D721Med (cell line): ENCODE results near the gene TMEM255A.

ENCODE experiments used
- DNase-seq: peaks from one replicate; pipeline ENCODE4 v3.0.0; 2011; ENCODE audit warnings: low spot score; ENCODE audit not compliant: insufficient read length
- FAIRE-seq: peaks from 2 replicates; lab custom pipeline; 2011; peaks lifted over from hg19 to GRCh38; lab: Jason Lieb, UNC
- TF ChIP-seq, protein P1 (sequence below): IDR thresholded peaks from 2 replicates; pipeline ENCODE4 v1.5.1; 2012; ENCODE audit warnings: mild to moderate bottlenecking, control low read depth; ENCODE audit not compliant: insufficient read depth; ENCODE audit errors: missing control alignments

Gene TMEM255A

DNA sequence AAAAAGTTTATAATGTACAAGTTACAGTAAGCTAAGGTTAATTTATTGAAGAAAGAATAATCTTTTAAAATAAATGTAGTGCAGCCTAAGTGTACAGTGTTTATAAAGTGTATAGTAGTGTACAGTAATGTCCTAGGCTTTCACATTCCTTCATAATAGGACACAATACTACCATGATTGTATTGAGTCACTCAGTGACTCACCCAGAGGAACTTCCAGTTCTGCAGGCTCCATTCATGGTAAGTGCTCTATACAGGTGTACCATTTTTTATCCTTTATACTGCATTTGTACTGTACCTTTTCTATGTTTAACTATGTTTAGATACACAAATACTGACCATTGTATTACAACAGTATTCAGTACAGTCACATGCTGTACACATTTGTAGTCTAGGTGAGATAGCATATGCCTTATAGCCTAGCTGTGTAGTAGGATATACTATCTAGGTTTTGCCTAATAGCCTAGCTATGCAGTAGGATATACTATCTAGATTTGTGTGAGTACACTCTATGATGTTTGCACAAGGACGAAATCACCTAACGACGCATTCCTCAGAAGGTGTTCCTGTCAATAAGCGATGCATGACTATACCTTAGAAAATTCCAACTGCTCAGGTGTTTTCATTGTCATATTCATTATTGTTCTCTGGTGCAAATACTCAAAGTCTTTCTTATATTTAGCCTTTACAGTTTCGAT, 5.5 kb upstream of the TMEM255A start:
- no peak for DNase-seq
- peak; percentile 63 for FAIRE-seq
- TF ChIP-seq, protein P1, sequence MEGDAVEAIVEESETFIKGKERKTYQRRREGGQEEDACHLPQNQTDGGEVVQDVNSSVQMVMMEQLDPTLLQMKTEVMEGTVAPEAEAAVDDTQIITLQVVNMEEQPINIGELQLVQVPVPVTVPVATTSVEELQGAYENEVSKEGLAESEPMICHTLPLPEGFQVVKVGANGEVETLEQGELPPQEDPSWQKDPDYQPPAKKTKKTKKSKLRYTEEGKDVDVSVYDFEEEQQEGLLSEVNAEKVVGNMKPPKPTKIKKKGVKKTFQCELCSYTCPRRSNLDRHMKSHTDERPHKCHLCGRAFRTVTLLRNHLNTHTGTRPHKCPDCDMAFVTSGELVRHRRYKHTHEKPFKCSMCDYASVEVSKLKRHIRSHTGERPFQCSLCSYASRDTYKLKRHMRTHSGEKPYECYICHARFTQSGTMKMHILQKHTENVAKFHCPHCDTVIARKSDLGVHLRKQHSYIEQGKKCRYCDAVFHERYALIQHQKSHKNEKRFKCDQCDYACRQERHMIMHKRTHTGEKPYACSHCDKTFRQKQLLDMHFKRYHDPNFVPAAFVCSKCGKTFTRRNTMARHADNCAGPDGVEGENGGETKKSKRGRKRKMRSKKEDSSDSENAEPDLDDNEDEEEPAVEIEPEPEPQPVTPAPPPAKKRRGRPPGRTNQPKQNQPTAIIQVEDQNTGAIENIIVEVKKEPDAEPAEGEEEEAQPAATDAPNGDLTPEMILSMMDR: no peak

DNA sequence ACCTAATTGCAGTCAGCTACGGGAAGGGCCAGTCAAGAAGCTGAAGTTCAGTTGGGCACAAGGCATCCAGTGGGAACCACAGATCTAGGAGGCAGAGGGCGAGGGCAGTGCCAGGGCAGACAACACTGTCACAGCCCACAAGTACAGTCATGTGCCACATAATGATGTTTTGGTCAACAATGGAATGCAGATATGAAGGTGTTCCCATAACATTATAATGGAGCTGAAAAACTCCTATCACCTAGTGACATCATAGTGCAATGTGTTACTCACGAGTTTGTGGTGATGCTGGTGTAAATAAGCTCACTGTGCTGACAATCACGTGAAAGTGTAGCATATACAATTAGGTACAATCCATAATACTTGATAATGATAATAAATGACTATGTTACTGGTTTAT, 4.5 kb upstream of the TMEM255A start:
- TF ChIP-seq, protein P1: no peak
- FAIRE-seq (no peak), DNase-seq (no peak)

DNA sequence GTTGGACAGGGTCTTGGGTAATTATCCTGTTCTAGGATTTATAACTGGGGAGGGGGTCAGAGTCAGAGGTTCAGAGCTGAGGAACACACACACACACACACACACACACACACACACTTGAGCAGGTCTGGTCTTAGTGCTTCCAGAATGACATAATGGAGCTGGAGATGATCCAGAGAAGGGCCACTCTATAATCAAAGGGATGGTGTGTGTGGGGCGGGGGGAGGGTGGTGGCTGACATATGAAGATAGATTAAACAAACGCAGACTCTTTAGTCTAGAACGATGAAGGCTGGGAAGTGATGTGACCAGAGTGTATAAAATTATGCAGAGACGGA, 434 bp upstream of the TMEM255A start:
- TF ChIP-seq, protein P1: no peak
- no peak for DNase-seq
- no peak for FAIRE-seq

DNA sequence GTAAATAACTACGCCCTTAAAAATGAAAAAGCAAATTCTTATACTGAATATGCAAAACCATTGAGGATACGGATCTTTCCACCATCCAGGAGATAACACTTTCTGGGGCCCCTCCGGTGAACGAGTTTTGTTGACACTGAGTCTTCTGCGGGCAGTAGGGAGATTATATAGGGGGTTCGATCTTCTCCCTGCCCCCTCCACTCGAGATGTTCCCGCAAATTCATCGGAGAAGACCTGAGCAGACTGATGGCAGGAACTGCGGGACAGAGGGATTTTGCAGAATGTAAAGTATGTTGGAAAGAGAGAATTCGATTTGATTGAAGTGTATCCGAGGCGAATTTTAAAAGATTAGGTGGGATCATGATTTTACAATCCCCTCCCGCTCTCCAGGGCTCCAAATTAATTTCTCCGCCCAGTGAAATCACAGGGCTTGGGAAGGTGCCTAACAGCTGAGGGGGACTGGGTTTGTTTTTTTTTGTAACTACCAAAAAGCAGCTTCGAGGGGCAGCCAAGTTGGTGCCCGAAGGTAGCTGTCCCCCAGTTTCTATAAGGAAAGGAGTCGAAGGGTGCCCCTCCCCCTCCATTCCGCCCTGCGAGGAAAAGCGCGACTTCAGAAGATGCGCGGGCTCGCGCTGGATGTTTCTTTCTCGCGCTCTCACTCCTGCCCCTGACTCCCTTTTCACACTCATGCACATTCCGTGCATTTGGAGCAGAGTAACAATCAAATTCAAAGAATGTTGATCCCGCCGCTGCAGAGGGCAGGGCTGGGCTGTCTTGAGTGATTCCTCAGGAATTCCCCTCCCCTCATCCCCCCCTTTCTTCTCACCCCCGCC, 1.2 kb downstream of the TMEM255A start:
- FAIRE-seq (no peak), DNase-seq (no peak)
- TF ChIP-seq, protein P1: no peak

DNA sequence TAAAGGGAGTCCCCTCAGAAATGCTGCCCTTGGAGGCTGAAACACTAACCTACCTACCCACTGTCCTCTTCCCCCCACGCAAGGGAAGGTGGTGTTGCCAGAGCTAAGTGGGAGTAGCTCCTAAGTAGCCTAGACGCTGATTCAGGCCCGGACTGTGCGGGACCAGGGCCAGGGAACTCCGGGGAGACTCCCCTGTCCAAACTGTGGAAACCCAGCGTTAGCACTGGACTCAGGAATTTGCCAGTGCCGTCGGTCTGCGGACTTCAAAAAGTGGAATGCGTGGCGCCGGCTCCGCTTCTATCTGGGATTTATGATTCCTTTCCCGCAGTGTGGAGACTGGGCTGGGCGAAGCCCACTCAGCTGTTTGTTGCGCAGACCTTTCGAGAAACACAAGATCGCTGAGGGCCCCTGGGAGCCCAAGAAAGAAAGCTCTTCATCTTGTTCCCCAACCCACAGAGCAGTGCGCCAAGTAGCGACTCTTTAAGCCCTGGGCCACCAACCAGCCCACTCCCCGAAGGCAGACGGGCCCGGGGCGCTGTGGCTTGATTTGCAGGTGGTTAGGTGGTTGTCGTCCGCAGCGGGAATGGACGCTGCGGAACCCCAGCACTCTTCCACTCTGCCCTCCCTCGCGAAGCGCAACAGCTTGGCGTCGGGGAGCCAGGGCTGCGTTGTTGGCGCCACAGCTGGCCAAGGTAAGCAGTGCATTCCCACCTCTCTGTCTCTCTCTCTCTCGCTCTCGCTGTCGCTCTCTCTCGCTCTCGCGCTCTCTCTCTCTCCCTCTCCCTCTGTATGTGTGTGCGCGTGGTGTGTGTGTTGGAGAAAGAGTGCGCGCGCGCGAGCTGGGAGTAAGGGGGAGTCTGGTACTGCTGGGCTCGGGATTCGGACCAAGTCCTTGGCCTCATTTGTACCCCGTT, 2.0 kb downstream of the TMEM255A start:
- no peak for FAIRE-seq
- TF ChIP-seq, protein P1: peak; percentile 33
- no peak for DNase-seq

DNA sequence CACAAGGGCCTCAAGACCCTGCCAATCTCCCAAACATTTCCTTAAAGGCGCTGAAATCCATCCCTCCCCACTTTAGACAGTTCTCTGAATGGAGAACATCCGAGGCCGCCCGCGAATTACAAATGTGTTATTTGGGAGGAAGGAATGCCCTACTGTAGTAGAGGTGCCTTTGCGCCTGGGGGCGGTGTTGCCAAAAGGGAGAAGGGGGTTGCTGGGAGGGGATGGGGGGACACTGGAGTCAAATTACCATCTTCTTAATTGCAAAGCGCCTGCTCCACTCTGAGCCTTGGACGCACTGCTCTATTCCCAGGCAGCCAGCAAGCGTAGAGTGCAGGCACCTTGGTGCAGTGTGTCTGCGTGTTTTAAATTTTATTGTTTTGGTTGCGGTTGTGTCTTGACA, 2.7 kb downstream of the TMEM255A start:
- FAIRE-seq (no peak), DNase-seq (no peak)
- TF ChIP-seq, protein P1: peak; percentile 42
